Neutrophil (primary cell): Measurements from ENCODE around the gene DDC.

Experiments used
- H3K27ac ChIP-seq: fragments of 200-600 bp; sonication (generic); 2 replicates; pipeline ENCODE4 v1.5.1; 2016; ENCODE audit warnings: mild to moderate bottlenecking, moderate library complexity
- H3K27me3 ChIP-seq: fragments of 200-600 bp; sonication (generic); 2 replicates; pipeline ENCODE4 v1.6.0; 2016; ENCODE audit warnings: mild to moderate bottlenecking
- H3K36me3 ChIP-seq: fragments of 200-600 bp; sonication (generic); 2 replicates; pipeline ENCODE4 v1.5.1; 2017
- H3K4me1 ChIP-seq, 2 experiments: fragments of 200-600 bp in 1 of 2; sonication (generic) in 1 of 2; 1 replicate in 1 of 2; 2 replicates in 1 of 2; pipeline versions ENCODE4 v1.5.1 to v1.6.1; 2013 to 2016; ENCODE audit warnings: low read depth in 1 of 2, low read length in 1 of 2, mild to moderate bottlenecking in 1 of 2, moderate library complexity in 1 of 2; ENCODE audit not compliant: control insufficient read depth in 1 of 2, insufficient read depth in 1 of 2
- H3K4me3 ChIP-seq, 2 experiments: fragments of 200-600 bp in 1 of 2; sonication (generic) in 1 of 2; 1 replicate in 1 of 2; 2 replicates in 1 of 2; pipeline ENCODE4 v1.5.1; 2013 to 2016; ENCODE audit warnings: low read depth in 1 of 2, low read length in 1 of 2, mild to moderate bottlenecking in 1 of 2, moderate library complexity in 1 of 2
- H3K9me3 ChIP-seq: fragments of 200-600 bp; sonication (generic); 2 replicates; pipeline ENCODE4 v1.5.1; 2016
- CTCF ChIP-seq: fragments of 200-600 bp; sonication (generic); IDR thresholded peaks from 2 replicates; pipeline ENCODE4 v1.5.1; 2016; ENCODE audit warnings: antibody characterized with exemption

DDC gene

GRCh38 chr7:50491943-50492342, 73.3 kb downstream of the DDC start:
- Histone ChIP-seq H3K4me3 (no peak overlapping the region), H3K9me3 (no peaks in the 10 kb centered on the region), H3K27ac (no peak overlapping the region), H3K36me3 (no peaks in the 10 kb centered on the region), H3K27me3 (peaks cover 14% of the 10 kb centered on the region), H3K4me1 (no peaks in the 10 kb centered on the region)
- TF ChIP-seq CTCF, result no peak

- no peak for TF ChIP-seq CTCF
- Histone ChIP-seq H3K4me1 (no peaks in the 10 kb centered on the region), H3K27me3 (peaks cover 7% of the 10 kb centered on the region)
Observed at GRCh38 chr7:50491209-50491608, 74.0 kb downstream of the DDC start.

GRCh38 chr7:50488379-50488778, 76.8 kb downstream of the DDC start:
- Histone ChIP-seq H3K4me3 (no peak overlapping the region), H3K4me1 (no peaks in the 10 kb centered on the region), H3K36me3 (no peaks in the 10 kb centered on the region), H3K27me3 (no peaks in the 10 kb centered on the region), H3K9me3 (no peaks in the 10 kb centered on the region), H3K27ac (no peak overlapping the region)
- no peak for TF ChIP-seq CTCF

More at GRCh38 chr7:50491209-50491608, 74.0 kb downstream of the DDC start:
- no peak overlapping the region for H3K4me3 ChIP-seq
- no peaks in the 10 kb centered on the region for H3K9me3 ChIP-seq
- H3K27ac ChIP-seq, result no peak overlapping the region
- no peaks in the 10 kb centered on the region for H3K36me3 ChIP-seq

- no peaks in the 10 kb centered on the region for H3K27me3 ChIP-seq
- no peak overlapping the region for H3K27ac ChIP-seq
- no peaks in the 10 kb centered on the region for H3K9me3 ChIP-seq
- TF ChIP-seq CTCF, result no peak
- no peaks in the 10 kb centered on the region for H3K36me3 ChIP-seq
- H3K4me3 ChIP-seq, result no peak overlapping the region
- H3K4me1 ChIP-seq, result no peaks in the 10 kb centered on the region
Observed at GRCh38 chr7:50486512-50486911, 78.7 kb downstream of the DDC start.

GRCh38 chr7:50481867-50482266, 83.3 kb downstream of the DDC start:
- Histone ChIP-seq H3K36me3 (no peaks in the 10 kb centered on the region), H3K9me3 (no peaks in the 10 kb centered on the region), H3K4me1 (no peaks in the 10 kb centered on the region), H3K27me3 (no peaks in the 10 kb centered on the region), H3K27ac (no peak overlapping the region), H3K4me3 (no peak overlapping the region)
- no peak for TF ChIP-seq CTCF

- H3K36me3 ChIP-seq, result no peaks in the 10 kb centered on the region
- no peaks in the 10 kb centered on the region for H3K4me1 ChIP-seq
- TF ChIP-seq CTCF, result no peak
- H3K27ac ChIP-seq, result no peak overlapping the region
- no peaks in the 10 kb centered on the region for H3K27me3 ChIP-seq
- H3K4me3 ChIP-seq, result no peak overlapping the region
- no peaks in the 10 kb centered on the region for H3K9me3 ChIP-seq
Observed at GRCh38 chr7:50480797-50481196, 84.4 kb downstream of the DDC start.
